ENCODE measurements around the gene ARL3.

DNA sequence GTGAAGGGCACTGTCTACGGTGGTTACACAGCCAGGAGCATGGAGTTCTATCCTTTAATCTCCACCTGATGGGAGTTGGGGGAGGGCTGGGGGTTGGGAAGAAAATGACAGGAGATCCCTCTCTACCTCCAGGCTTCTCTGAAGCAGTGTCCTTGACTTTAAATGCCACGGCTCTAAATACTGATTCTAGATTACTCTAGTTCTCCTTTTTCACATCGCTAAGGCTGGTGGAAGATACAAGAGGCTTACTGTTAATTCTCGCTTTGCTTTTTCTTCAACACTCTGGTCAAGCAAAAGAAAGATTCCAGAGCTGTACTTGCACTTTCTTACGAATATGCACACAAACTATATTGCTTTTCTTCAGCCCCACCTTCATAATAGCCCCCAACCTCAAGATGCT, 30.5 kb downstream of the ARL3 start:
- TF ChIP-seq, protein P1, sequence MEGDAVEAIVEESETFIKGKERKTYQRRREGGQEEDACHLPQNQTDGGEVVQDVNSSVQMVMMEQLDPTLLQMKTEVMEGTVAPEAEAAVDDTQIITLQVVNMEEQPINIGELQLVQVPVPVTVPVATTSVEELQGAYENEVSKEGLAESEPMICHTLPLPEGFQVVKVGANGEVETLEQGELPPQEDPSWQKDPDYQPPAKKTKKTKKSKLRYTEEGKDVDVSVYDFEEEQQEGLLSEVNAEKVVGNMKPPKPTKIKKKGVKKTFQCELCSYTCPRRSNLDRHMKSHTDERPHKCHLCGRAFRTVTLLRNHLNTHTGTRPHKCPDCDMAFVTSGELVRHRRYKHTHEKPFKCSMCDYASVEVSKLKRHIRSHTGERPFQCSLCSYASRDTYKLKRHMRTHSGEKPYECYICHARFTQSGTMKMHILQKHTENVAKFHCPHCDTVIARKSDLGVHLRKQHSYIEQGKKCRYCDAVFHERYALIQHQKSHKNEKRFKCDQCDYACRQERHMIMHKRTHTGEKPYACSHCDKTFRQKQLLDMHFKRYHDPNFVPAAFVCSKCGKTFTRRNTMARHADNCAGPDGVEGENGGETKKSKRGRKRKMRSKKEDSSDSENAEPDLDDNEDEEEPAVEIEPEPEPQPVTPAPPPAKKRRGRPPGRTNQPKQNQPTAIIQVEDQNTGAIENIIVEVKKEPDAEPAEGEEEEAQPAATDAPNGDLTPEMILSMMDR (IDR thresholded peaks at IDR 0.05): no peak
- no peak for TF ChIP-seq POLR2A (IDR thresholded peaks at IDR 0.05)

All from esophagus squamous epithelium (tissue), 4 donors.